GM21526 (cell line): ENCODE data around the gene WDR4.
"Not testable (repeated sequence)": the region's sequence is repeated elsewhere in the genome, so short reads cannot be mapped to it uniquely, and the experiment has no call there.

Experiments used
- ATAC-seq: cut with Tn5 transposase; IDR thresholded peaks from one replicate; pipeline ENCODE4 v1.9.1; 2021; ENCODE audit warnings: moderate library complexity; ENCODE audit not compliant: unreplicated experiment, low FRiP score

The WDR4 gene, protein sequence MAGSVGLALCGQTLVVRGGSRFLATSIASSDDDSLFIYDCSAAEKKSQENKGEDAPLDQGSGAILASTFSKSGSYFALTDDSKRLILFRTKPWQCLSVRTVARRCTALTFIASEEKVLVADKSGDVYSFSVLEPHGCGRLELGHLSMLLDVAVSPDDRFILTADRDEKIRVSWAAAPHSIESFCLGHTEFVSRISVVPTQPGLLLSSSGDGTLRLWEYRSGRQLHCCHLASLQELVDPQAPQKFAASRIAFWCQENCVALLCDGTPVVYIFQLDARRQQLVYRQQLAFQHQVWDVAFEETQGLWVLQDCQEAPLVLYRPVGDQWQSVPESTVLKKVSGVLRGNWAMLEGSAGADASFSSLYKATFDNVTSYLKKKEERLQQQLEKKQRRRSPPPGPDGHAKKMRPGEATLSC

DNA sequence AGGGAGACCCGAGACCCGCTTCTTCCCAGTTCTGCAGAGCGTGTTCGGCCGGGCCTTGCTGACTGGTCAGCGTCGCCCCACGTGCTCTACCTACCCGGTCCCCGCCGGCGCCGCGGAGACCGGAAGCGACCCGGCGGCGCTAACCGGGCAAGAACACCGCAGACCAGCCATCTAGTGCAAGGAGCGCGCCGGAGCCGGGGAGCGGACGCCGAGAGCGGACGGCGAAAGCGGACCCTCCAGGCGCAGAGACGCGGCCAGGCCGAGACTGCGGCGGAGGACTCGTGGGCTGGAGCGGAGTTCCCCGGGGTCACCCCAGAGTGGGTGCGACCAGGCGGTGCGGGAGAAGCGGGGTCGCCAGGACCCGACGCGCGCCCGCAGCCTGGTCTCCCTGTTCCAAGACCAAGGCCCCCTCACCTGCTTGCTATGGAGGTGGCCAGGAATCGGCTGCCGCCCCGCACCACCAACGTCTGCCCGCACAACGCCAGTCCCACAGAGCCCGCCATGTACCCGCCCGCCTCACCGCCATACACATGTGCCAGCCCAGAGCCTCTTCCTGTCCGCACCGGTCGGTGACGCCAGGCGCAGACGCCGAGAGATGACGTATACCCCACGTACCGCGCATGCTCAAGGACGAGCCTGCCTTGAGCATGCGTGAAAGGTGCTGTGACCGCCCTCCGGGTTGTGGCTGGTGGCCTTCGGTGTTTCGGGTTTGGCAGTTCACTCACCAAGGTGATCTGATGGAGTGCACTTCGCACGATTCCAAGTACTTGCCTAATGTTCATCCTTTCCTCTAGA, at the start of gene WDR4:
Gene WDR4, minus strand, starts transcription at position 547 of the 795 bp plus-strand sequence. Its CDS starts 44 bp downstream, at position 503.
- peak; percentile 77 for ATAC-seq

DNA sequence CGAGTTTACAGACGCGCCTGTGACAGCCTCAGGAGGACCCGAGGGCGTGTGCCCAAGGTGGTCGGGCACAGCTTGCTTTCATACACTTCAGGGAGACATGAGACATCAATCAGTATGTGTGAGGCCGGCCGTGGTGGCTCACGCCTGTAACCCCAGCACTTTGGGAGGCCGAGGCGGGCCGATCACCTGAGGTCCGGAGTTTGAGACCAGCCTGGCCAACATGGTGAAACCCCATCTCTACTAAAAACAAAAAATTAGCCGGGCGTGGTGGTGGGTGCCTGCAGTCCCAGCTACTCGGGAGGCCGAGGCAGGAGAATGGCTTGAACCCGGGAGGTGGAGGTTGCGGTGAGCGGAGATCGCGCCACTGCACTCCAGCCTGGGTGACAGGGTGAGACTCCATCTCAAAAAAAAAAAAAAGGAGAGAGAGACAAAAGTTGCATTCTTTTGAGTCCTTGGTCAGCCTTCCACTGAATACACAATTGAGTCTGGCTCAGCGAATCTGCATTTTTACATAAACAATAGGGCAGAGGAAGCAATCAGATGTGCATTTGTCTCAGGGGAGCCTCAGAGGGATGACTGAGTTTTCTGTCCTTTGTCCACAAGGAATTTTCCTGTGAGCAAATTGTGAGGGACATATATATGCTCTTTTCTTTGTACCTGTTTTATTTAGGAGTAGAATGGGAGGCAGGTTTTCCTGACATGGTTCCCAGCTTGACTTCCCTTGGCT, 48.3 kb upstream of the WDR4 start:
- ATAC-seq = not testable (repeated sequence)

DNA sequence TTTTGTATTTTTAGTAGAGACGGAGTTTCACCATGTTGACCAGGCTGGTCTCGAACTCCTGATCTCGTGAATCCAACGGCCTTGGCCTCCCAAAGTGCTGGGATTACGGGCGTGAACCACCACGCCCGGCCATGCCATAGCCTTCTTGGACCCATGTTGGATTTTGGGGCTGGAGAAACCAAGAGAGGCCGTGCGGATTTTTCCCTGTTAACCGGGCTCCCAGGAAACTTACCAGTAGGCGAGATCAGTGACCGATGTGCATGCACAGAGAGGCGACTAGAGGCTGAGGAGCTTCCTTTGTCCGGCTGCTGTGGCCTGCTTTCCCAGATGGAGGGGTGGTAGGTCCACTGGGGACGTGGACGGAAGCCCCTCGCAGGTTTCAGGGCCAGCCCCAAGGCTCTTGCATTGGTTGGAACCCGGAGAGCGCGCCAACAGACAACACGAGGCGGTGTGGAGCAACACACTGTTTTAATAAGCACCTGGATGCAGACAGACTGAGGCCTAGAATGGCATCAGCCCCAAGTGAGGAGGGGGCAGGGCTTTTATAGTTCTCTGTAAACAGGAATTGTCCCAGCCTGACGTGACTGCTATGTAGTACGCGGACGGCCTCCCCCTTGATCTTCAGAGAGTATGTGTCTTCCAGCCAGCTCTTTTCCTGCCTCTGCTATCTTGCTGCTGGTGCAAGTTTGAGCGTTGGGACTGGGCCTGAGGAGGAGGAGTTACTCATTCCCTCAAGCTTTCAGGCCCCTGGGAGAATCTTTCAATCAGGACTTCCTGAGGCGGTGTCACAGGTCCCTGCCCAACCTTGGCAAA, 46.0 kb upstream of the WDR4 start, which contains the start of gene ERVH48-1:
Gene ERVH48-1, minus strand, starts transcription at position 517 of the 813 bp plus-strand sequence. CDS start 6,624 bp downstream, outside the sequence.
- ATAC-seq = no peak

DNA sequence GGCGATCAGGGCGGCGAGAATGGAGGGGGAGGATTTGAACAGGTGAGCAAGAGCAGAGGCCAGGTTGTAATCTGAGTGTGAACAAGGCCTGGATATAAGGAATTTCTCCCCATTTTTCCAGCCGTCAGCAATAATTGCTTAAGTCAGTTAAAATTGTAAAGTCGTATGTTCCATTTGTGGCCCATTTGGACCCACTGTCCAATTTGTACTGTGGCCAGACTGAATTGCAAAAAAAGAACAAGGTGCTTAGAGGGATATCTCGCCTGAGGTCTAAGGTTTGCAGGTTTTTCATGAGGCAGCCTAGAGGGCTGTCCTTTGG, 45.1 kb upstream of the WDR4 start:
- ATAC-seq = no peak

DNA sequence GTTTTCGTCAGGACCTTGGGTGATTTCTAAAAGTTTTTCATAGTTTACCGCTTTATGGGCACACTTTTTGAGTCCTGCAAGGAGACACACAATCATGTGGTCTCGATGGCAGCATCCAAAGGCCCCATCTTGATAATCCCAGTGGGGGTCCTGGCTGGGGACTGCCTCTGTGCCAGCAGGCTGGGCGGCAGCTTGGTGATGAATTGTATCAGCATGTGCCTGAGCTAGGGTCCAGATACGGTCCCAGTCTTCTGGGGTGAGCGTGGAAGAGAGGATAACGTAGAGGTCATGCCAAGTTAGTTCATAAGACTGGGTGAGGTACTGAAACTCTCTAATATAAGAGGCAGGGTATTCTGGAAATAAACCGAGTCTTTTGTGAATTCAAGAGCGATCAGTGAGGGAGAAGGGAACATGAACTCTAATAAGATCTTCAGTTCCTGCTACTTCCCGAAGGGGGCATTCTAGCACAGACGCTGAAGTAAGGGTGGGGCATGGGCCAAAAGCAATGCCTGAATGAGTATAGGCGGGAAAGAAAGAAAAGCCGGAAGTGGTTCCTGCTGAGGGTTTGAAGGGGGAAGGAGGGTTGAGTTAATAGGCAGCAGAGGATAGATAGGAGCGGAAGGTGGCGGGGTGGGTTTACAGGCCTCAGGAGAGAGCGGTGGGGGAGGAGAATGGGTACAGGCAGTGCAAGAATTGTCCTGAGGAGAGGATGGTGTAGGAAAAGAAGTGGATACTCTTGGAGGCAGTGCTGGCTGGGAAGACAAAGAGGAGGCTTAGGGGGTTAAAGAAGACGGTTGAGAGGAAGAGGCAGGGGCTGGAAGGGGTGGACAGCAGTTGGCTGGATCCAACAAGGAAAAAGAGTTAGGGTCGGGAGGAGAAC, 44.5 kb upstream of the WDR4 start:
- ATAC-seq = no peak

DNA sequence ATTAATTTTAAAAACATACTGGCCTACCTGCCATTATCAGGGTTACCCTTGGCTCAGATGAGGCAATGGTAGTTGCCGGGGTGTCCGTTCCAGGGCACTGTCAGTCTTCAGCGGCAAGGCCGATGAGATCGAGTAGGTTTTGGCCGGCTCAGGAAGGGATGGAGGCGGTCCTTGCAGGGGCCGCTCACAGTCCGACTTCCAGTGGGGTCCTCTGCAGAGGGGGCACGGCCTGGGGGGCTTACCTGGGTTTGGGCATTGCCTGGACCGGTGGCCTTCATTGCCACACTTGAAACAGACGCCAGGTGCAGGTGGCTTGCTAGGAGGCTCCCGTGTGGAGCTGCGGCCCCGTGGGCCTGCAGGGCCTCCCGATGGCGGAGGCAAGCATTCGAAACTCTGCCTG, 43.6 kb upstream of the WDR4 start:
- ATAC-seq = no peak

DNA sequence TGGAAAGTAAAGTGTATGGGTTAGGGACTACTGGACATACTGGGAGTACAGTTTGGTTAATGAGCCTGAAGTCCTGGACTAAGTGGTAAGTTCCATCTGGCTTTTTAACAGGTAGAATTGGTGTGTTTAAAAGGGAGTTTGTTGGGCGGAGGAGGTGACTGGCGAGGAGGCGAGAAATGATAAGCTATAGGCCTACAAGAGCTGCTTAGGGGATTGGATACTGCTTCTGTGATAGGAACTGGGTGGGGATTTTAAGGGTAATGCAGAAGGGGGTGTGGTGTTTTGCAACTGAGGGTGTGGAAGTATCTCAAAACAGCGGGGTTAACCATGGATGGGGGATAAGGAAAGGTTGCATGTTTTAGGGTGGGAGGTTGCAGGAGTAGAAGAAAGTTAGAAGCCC, 42.6 kb upstream of the WDR4 start:
- no peak for ATAC-seq

DNA sequence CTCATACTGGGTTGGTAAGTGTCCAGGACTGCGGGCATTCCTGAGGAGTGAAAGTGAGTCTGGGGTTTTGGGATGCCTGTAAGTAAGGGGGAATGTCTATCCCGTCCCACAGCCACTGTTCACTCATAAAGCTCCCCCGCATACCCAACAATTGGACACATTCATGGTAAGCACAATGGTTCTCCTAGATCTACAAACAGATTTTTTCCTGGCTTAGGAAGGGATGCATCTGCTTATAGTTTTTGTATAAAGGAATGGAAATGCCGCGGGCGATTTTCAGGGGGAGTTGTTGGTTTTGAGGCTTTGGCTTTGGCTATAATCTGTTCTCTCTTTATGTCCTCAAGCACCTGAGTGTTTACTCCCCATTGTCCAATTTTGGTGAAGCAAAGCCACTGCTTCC, 39.0 kb upstream of the WDR4 start:
- no peak for ATAC-seq

DNA sequence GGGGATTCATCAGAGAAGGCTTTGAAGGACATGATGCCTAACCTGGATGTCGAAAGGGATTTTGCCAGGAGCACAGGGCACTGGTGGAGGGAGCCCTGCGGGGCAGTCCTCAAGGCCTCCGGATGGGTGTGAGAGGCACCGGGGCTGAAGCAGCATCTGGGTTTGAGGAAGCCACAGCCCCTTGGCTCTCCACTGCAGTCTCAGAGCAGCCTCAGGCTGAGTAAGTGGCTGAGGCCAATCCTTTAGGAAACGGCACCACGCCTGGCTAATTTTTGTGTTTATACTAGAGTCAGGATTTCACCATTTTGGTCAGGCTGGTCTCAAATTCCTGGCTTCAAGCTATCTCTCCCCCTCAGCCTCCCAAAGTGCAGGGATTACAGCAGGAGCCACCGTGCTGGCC, 34.1 kb upstream of the WDR4 start:
- no peak for ATAC-seq

DNA sequence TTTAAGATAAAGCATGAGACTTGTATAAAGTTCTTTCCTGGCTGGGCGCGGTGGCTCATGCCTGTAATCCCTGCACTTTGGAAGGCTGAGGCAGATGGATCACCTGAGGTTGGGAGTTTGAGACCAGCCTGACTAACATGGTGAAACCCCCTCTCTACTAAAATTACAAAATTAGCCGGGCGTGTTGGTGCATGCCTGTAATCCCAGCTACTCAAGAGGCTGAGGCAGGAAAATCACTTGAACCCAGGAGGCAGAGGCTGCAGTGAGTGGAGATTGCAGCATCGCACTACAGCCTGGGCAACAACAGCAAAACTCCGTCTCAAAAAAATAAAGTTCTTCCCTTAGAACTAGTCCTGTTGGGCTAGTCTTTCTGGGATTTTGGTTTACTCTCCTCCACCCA, 32.6 kb upstream of the WDR4 start:
- ATAC-seq = not testable (repeated sequence)

DNA sequence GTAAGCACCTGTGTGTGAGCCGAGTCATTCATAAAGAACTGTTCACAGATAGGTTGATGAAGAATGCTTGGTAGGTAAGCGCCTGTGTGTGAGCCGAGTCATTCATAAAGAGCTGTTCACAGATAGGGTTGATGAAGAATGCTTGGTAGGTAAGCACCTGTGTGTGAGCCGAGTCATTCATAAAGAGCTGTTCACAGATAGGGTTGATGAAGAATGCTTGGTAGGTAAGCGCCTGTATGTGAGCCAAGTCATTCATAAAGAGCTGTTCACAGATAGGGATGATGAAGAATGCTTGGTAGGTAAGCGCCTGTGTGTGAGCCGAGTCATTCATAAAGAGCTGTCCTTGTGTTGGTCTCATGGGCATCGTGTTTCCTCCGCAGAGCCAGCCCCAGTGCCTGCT, 29.1 kb upstream of the WDR4 start:
- not testable (repeated sequence) for ATAC-seq

DNA sequence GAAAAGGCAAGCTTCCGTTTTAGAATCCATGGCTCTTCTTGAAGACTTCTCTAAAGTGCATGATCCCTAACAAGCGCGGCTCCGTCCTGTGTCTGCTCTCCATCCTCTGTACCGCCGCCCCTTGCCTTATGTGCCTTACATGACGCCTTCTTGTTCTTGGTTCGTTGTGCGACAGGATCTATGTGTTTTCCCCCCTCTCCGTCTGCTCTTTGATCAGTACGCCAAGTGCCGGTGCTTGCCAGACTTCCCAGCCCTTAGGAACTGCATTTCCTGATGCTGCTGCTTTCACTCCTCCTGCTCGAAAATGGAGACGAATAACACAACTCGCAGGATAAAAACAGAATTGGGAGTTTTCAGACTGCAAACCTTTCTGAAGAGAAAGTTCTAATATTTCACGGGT, 26.9 kb upstream of the WDR4 start:
- no peak for ATAC-seq

DNA sequence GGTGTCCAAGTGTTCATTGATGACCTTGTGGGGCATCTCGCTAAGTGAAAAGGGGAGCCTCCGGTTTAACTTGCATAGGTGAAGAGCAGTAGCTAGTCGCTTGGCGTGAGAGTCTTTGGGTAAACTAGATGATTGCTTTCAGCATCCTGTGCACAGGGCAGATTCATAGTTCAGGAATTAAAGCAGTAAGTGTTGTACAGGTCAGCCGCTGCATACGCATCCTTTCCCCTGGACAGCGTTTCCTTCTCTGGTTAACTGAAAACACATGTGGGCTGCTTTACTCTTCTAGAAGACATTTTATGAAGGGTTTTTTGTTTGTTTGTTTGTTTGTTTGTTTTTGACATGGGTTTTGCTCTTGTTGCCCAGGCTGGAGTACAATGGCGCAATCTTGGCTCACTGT, 25.9 kb upstream of the WDR4 start:
- ATAC-seq = no peak

DNA sequence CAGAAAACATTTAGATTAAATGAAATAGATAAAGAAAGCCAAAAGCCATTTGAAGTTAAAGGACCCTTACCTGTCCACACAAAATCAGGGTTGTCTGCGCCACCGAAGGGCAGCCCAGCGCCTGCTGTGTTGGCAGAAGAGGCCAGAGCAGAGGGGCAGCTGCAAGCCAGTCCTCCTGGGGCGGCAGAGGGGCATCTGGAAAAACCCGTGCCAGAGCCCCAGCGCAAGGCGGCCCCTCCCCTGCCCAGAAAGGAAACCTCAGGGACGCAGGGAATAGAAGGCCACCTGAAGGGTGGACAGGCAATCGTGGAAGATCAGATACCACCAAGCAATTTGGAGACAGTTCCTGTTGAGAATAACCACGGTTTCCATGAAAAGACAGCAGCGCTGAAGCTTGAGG, 24.5 kb upstream of the WDR4 start:
- ATAC-seq = no peak

DNA sequence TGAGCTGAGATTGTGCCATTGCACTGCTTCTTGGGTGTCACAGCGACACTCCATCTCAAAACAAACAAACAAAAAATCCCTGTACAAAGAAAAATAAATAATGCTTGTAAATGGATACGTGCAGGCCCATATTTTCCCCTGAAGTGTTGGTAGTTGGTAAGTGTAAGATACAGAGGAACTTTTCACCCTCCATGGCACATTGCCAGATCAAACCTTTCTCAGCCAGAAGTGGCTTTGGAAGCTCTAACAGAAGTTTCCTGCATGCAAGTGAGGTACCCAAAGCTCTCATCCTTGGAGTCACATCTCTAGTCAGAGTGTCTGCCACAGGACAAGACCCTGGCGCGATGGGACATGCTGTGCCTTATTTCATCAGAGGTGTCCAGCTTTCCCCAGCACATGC, 21.1 kb upstream of the WDR4 start:
- ATAC-seq = no peak

DNA sequence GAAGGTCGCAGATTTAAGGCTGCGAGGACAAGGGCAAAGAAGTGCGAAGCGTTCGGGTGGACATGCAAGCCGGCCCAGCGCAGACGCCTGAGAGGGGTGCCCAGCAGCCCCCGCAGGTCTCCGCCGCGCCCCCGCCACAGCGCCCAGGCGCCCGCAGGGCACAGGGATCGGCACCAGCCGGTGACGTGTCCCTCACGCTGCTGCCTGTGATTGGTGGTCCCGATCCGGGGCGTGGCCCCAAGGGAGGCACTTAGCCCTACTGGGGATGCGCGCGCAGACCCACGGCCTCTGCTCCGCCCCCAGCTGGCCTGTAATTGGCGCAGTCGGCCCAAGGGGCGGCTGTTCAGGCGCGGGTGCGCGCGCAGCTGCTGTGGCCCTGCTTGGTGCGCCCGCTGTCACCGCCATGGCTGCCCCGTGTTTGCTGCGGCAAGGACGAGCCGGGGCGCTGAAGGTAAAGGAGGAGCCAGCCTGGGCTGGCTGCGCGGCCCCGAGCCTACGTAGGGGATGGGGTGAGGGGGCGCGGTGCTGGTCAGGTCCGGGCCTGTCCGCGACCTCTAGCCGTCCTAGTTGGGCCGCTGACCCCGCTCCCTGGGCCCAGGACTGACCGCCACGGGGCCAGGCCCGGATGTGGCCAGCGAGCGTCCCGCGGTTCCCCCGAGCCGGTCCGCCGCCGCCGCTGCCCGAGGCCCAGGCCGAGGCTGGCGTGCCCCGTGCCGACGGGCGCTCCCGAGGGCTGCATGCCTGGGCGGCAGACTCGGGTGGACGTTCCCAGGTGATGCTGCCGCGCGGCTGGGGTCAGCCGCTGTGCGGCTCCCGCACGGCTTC, 13.8 kb upstream of the WDR4 start, which contains the start of gene NDUFV3:
Gene NDUFV3, plus strand, starts transcription at position 379 of the 825 bp plus-strand sequence. Its CDS starts 25 bp downstream, at position 404.
- peak; percentile 82 for ATAC-seq

DNA sequence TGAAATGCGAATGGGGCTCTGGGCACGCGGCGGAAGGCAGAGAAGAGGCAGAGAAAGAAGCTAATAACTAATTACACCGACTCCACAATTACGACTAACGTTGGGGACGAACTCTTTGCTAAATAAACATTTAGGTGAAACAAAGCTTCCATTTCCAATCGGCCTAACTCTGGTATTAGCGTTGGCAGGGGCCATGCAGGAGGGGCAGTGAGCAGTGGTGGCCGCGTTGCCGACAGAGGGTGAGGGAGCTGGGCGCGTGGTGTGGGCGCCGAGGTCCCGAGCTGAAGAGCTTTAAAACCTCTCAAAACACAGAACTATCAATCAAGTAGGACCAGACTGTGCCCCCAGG, 13.2 kb upstream of the WDR4 start:
- no peak for ATAC-seq

DNA sequence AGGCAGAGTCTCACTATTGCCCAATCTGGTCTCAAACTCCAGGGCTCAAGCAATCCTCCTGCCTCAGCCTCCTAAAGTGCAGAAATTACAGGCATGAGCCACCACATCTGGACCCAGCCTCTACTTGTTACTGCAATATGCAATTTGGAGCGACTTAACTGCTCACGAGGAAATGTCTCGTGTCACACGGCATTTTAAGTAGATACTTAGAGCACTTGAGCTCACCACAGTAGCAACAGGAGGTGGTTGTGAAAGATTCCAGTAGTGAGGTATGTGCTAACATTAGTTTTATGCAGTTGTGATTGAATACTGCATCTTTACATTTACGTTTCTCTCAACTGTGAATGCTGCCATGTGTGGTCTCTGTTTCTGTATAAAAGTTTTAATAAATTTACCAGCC, 8.0 kb upstream of the WDR4 start:
- no peak for ATAC-seq

DNA sequence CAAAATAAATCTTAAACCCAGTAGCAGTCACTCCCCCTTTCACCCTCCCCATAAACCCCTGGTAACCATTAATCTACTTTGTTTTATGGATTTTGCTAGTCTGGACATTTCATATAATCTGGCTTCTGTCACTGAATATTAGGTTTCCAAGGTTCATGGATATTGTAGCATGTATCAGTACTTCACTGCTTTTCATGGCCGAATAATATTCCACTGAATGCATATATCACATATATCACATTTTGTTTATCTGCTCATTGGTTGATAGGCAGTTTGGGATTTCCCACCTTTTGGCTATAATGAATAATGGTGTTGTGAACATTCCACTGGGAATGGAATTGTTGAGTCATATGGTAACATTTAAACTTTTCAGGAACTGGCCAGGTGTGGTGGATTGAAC, 4.6 kb upstream of the WDR4 start:
- ATAC-seq = no peak
